Nephron (organoid): ENCODE measurements around the gene MAGI1.

ENCODE experiments used
- H3K27ac Mint-ChIP-seq, 3 experiments: 2 replicates each; pipeline ENCODE4 v1.8.0; 2020; ENCODE audit warnings: mixed read lengths in 3 of 3, mild to moderate bottlenecking in 2 of 3, moderate library complexity in 1 of 3
- H3K27me3 Mint-ChIP-seq: 2 replicates; pipeline ENCODE4 v1.8.0; 2021; ENCODE audit warnings: low read depth, mild to moderate bottlenecking, moderate library complexity, mixed read lengths
- H3K36me3 Mint-ChIP-seq: 2 replicates; pipeline ENCODE4 v1.8.0; 2020; ENCODE audit warnings: low read depth, mixed read lengths
- H3K4me1 Mint-ChIP-seq: 2 replicates; pipeline ENCODE4 v1.8.0; 2020; ENCODE audit warnings: mixed read lengths
- H3K4me3 Mint-ChIP-seq, 3 experiments: 2 replicates each; pipeline ENCODE4 v1.8.0; 2020; ENCODE audit warnings: mild to moderate bottlenecking in 3 of 3, mixed read lengths in 3 of 3, moderate library complexity in 2 of 3
- H3K9me3 Mint-ChIP-seq: 2 replicates; pipeline ENCODE4 v1.8.0; 2020; ENCODE audit warnings: mixed read lengths
- CTCF ChIP-seq, 3 experiments: fragments of 200-600 bp; sonication (generic); IDR thresholded peaks; one replicate each; pipeline ENCODE4 v1.5.0; 2021; ENCODE audit warnings: antibody characterized with exemption in 3 of 3; ENCODE audit not compliant: unreplicated experiment in 3 of 3

The MAGI1 gene

GRCh38 chr3:65951836-65952505, 86.7 kb downstream of the MAGI1 start:
- H3K27ac Mint-ChIP-seq = peak overlapping the region; percentile 96 to 99 (median 98)

GRCh38 chr3:65950340-65951326, 88.1 kb downstream of the MAGI1 start:
- Mint-ChIP-seq H3K9me3 (no peaks in the 10 kb centered on the region), H3K36me3 (no peaks in the 10 kb centered on the region), H3K27me3 (peaks cover 5% of the 10 kb centered on the region)

More at GRCh38 chr3:65951836-65952505, 86.7 kb downstream of the MAGI1 start:
- Mint-ChIP-seq H3K4me1 (peaks cover 65% of the 10 kb centered on the region), H3K36me3 (no peaks in the 10 kb centered on the region), H3K27me3 (peaks cover 5% of the 10 kb centered on the region), H3K4me3 (no peak overlapping the region), H3K9me3 (no peaks in the 10 kb centered on the region)
- no peak for TF ChIP-seq CTCF (IDR thresholded peaks at IDR 0.05; ENCODE audit: unreplicated experiment in 3 of 3)

GRCh38 chr3:65948841-65949573, 89.7 kb downstream of the MAGI1 start:
- no peak for TF ChIP-seq CTCF (IDR thresholded peaks at IDR 0.05; ENCODE audit: unreplicated experiment in 3 of 3)
- peaks cover 58% of the 10 kb centered on the region for H3K4me1 Mint-ChIP-seq
- no peaks in the 10 kb centered on the region for H3K36me3 Mint-ChIP-seq
- H3K4me3 Mint-ChIP-seq = no peak overlapping the region
- H3K9me3 Mint-ChIP-seq = no peaks in the 10 kb centered on the region
- H3K27ac Mint-ChIP-seq = peak overlapping the region; percentile 45 to 86 (median 57)
- peaks cover under 1% of the 10 kb centered on the region for H3K27me3 Mint-ChIP-seq

More at GRCh38 chr3:65950340-65951326, 88.1 kb downstream of the MAGI1 start:
- Mint-ChIP-seq H3K4me3 (no peak overlapping the region), H3K27ac (peak overlapping the region; percentile 24 to 65 (median 36)), H3K4me1 (peaks cover 70% of the 10 kb centered on the region)
- no peak for TF ChIP-seq CTCF (IDR thresholded peaks at IDR 0.05; ENCODE audit: unreplicated experiment in 3 of 3)

GRCh38 chr3:65946438-65946837, 92.3 kb downstream of the MAGI1 start:
- Mint-ChIP-seq H3K27me3 (no peaks in the 10 kb centered on the region), H3K27ac (peak overlapping the region; percentile 40 to 65 (median 54)), H3K36me3 (no peaks in the 10 kb centered on the region), H3K4me1 (peaks cover 41% of the 10 kb centered on the region), H3K4me3 (no peak overlapping the region), H3K9me3 (no peaks in the 10 kb centered on the region)
- TF ChIP-seq CTCF (IDR thresholded peaks at IDR 0.05; ENCODE audit: unreplicated experiment in 3 of 3) = no peak

GRCh38 chr3:65945953-65946352, 92.8 kb downstream of the MAGI1 start:
- TF ChIP-seq CTCF (IDR thresholded peaks at IDR 0.05; ENCODE audit: unreplicated experiment in 3 of 3) = no peak

More at GRCh38 chr3:65945953-65946352, 92.8 kb downstream of the MAGI1 start:
- no peaks in the 10 kb centered on the region for H3K36me3 Mint-ChIP-seq
- peaks cover 40% of the 10 kb centered on the region for H3K4me1 Mint-ChIP-seq
- H3K4me3 Mint-ChIP-seq = no peak overlapping the region
- no peaks in the 10 kb centered on the region for H3K9me3 Mint-ChIP-seq
- H3K27ac Mint-ChIP-seq = no peak overlapping the region
- H3K27me3 Mint-ChIP-seq = no peaks in the 10 kb centered on the region
